Gastrocnemius medialis (tissue), 4 donors: ENCODE data around the gene SIGLEC7.

Experiments
- POLR2A ChIP-seq, 2 donors: fragments of 450-650 bp; IDR thresholded peaks; one replicate each; pipeline ENCODE4 v1.6.1; 2017; ENCODE audit warnings: antibody characterized with exemption in 2 of 2, mild to moderate bottlenecking in 2 of 2, moderate library complexity in 2 of 2
- TF ChIP-seq, protein P1 (sequence below), 5 experiments: fragments of 450-650 bp in 3 of 5; fragments of 200-600 bp in 2 of 5; sonication (generic) in 2 of 5; IDR thresholded peaks in 4 of 5; conservative IDR thresholded peaks in 1 of 5; 1 replicate in 4 of 5; 2 replicates in 1 of 5; pipeline ENCODE4 v1.5.1; 2016 to 2019; ENCODE audit warnings: antibody characterized with exemption in 5 of 5, mild to moderate bottlenecking in 3 of 5, moderate library complexity in 3 of 5

DNA sequence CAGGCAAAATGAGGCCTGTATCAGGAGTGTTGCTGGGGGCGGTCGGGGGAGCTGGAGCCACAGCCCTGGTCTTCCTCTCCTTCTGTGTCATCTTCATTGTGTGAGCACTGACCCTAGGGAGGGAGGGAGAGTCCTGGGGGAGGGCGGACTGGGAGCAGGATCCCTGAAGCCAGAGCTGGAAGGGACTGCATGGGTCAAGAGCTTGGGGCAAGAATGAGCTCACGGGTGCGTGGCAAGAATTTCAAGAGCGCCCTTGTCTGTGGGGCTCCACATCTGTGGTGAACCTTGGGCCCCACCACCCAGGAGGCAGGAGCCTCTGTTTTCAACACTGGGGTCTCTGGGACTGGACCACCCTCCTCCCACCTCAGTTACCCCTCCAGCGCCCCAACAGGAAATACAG is 4.7 kb downstream of the SIGLEC7 start:
- TF ChIP-seq, protein P1, sequence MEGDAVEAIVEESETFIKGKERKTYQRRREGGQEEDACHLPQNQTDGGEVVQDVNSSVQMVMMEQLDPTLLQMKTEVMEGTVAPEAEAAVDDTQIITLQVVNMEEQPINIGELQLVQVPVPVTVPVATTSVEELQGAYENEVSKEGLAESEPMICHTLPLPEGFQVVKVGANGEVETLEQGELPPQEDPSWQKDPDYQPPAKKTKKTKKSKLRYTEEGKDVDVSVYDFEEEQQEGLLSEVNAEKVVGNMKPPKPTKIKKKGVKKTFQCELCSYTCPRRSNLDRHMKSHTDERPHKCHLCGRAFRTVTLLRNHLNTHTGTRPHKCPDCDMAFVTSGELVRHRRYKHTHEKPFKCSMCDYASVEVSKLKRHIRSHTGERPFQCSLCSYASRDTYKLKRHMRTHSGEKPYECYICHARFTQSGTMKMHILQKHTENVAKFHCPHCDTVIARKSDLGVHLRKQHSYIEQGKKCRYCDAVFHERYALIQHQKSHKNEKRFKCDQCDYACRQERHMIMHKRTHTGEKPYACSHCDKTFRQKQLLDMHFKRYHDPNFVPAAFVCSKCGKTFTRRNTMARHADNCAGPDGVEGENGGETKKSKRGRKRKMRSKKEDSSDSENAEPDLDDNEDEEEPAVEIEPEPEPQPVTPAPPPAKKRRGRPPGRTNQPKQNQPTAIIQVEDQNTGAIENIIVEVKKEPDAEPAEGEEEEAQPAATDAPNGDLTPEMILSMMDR (IDR thresholded peaks at IDR 0.05 in 4 of 5, conservative IDR thresholded peaks at IDR 0.05 in 1 of 5), result no peak
- TF ChIP-seq POLR2A (IDR thresholded peaks at IDR 0.05), result no peak
